CD1c-positive myeloid dendritic cell (primary cell): ENCODE results near the gene BST1.
"Not testable (repeated sequence)": the region's sequence is repeated elsewhere in the genome, so short reads cannot be mapped to it uniquely, and the experiment has no call there.

ENCODE experiments used
- DNase-seq: peaks from one replicate; pipeline ENCODE4 v3.0.0-alpha.2; 2016; ENCODE audit errors: extremely low spot score

The BST1 gene

DNA sequence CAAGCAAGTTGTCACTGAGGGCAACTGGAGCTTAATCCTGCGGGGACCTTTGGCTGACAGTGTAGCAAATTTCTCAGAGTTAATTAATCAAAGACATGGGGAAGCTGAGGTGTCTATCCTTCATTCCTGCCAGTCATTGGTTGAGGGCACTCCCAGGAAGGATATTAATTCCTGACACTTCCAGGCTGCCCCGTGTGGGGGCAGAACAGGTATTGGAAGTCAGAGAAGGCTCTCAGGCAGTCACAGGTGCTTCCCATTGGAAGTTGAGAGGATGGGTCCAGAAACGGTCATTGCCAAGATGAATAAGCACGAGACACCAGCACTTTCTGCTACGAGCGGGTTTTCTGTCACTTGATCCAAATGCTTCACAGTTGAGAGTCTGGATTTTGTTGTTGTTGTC, 46.1 kb downstream of the BST1 start:
- no peak for DNase-seq

DNA sequence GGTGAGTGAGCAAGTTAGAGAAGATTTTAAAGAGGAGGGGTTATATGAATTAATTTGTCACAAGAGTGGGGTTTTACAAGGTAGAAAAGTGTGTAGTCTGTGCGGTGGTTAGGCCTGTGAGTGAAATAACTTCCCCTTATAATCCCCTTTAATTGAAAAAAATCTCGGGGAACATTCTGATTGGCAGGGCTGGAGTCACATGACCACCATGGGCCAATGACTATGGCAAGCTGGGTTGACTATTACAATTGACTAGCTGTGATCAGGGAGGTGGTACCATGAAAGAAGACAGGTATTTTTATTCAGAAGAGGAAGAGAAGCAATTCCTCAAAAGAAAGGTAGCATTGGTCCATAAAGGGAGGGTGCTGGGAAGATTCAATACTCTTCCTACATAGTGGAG, 48.3 kb downstream of the BST1 start:
- DNase-seq: no peak

- DNase-seq: no peak
These were observed 50.2 kb downstream of the BST1 start for GRCh38 chr4:15753081-15753480.

GRCh38 chr4:15753786-15754185, 50.9 kb downstream of the BST1 start:
- no peak for DNase-seq

GRCh38 chr4:15754323-15754722, 51.5 kb downstream of the BST1 start:
- DNase-seq: peak; percentile 19

DNA sequence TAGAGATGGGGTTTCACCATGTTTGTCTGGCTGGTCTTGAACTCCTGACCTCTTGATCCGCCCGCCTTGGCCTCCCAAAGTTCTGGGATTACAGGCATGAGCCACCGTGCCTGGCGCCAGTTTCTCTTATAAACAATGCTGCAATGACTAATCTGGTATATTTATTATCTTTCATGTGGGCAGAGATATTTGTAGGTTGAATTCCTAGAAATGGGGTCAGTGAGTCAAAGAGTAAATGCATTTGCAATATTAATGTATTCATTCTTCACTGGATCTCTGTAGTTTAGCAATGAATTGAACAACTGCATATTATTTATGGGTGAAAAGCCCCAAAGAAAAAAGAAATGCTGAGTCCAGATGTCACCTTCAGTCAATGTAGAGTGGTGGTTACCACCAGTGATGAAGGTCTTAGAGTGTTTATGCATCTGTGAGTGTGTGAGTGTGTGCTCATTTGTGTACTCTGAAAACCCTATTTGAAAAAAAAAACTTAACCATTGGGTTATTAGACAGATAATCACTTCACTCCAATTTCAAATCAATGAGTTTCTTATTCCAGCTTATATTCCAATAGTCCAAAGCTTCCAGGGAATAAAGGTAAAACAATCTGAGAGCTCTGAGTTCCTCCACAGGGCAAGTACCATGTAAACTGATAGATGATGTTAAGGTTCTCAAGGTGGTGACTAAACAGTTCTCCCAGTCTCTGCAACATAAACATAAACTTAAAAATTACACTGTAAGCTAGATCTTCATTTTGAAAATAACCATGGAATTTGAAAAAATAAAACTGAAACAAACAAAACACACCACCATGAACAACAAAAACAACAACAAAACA, 52.7 kb downstream of the BST1 start:
- no peak for DNase-seq

DNA sequence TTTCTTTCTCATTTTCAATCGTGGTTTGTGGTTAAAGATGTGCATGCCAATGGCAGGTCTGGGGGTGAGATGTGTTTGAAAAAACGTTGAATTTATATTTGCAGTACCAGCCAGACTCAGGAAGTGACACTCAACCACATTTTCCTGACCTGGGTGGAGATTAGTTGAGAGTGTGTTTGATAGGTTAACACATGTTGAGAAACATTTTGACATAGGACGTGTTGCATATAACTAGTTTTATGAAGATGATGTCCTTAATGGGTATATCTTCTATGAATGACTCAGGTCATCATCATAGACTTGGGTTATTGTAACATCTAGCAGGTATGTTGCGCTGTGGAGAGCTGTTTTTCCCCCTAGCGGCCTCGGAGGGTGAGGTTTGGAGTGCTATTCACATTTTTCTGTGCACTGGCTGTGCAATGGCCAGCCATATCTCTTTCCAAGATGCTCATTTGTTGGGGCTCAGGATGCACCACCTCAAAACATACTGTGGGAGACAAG, 53.5 kb downstream of the BST1 start:
- peak; percentile 51 for DNase-seq

DNA sequence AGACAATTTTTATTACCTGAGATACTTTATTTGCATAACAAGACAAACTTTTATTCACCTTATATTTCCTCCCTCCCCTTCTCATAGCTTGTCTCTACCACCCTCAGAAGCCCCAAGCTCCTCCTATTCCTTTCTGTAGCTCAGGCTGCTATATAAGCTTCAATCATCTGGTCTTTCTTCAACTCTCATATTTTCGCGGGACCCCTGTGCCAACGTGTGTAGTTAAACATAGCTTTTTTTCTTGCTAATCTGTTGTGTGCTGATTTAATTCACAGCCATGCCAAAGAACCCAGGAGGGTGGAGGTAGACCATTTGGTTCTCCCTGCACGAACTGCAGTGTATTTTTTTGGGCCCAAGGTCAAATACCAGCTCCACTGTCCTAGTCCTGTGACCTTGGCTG, 54.2 kb downstream of the BST1 start:
- DNase-seq: no peak

GRCh38 chr4:15758294-15758693, 55.4 kb downstream of the BST1 start:
- no peak for DNase-seq

DNA sequence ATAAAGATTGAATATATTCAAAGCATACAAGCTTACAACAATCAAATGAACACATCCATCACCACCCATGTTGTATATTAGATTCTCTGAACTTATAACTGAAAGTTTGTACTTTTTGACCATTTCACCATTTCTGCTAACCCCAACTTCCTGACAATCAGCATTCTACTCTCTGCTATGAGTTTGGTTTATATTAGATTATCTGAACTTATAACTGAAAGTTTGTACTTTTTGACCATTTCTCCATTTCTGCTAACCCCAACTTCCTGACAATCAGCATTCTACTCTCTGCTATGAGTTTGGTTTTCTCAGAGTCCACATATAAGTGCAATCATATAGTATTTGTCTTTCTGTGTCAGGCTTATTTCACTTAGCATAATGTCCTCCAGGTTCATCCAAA, 59.6 kb downstream of the BST1 start:
- DNase-seq: not testable (repeated sequence)

GRCh38 chr4:15765391-15765790, 62.5 kb downstream of the BST1 start:
- no peak for DNase-seq

DNA sequence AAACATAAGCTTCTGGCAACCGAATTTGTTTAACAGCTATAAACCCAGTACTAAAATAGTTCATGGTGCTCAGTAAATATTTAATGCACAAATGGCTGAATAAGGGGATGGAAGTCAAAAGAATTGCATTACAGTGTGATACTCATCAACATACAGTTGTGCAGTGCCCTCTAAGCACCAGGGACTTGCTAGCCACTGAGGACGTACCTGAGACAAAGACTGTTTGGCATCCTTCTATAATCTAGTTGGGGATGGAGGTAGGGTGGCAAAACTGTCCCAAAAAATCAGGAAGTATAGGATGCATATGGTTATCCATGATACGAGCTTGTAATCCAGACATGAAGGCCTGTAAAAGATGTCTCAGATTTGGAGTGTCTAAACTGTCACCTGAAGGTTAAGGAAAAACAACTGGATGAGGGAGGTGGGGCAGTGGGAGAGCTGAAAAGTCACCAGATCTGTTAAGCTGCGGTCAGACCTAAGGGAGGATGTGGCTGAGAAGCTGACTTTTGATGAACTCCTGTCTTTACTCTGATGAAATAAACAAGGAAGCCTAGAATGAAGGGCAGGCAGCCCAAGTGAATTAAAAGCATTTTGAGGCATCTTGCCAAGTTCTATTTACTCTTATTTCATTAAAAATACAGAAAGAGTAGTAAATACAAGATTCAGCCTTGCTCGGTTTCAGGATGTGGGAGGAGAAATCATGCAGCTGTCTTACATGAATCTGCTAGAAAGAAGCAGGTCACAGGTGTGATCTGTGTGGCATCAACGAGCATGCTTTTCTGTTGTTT, 63.2 kb downstream of the BST1 start:
- DNase-seq: peak; percentile 22

DNA sequence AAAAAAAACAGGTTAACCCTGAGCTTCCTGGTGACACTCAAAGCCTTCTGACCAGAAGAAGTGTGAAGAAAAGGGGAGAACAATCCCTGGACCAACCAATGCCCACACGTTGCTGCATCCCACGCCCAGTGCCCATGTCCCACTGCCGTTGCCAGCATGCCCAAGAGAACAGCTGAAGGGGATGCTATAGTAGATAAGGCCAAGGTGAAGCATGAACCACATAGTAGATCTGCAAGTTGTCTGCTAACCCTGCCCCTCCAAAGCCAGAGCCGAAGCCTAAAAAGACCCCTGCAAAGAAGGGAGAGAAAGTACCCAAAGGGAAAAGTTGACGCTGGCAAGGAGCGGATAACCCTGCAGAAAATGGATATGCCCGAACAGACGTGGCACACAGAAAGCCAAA, 64.0 kb downstream of the BST1 start:
- no peak for DNase-seq

GRCh38 chr4:15769202-15769601, 66.3 kb downstream of the BST1 start:
- DNase-seq: no peak

DNA sequence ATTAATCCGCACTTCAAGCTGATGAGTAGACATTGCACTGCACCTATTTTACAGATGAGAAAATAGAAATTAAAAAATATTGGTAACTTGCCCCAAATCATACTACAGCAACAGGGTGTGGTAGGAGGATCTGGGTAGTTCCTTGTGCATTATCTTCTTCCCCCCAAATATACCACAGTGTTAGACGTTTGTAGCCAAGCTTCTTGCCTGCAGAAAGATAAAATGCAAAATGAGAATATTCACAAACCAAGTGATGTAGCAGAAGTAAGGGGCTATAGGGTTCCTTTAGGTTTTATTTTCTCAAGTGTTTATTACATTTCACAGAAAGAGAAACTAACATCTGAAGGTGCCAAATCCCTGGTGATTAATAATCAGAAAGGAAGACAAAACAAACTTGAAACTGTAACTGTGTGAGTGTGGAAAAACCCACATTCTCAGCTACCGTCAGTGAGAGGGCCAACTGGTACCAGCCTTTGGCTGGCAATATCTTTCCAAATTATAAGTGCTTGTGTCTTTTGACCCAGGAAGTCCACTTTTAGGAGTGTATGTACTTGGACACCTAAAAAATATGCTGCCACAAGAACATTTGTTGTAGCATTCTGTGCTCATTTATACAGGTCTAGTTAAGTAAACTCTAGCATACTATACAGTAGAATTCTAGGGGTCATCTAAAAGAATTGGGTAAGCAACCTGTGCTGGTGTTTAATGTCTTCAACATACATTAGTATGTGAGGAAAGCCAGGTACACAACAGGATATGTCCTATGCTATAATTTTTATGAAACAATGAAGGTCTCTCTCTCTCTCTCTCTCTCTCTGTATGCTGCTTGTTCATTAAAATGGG, 68.6 kb downstream of the BST1 start:
- no peak for DNase-seq

DNA sequence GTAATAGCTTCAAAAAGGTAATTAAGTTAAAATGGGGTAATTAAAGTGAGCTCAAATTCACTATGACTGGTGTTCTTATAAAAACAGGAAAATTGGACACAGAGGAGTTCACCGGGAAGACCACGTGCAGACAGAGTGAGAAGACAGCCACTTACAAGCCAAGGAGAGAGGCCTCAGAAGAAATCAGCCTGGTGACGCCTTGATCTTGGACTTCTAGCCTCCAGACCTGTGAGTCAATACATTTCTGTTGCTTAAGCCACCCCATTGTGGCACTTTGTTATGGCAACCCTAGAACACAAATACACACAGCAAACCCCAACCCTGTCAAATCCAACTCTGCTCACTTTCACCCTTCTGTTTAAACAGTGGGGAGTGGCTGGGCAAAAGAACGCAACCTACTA, 71.2 kb downstream of the BST1 start:
- DNase-seq: peak; percentile 8

DNA sequence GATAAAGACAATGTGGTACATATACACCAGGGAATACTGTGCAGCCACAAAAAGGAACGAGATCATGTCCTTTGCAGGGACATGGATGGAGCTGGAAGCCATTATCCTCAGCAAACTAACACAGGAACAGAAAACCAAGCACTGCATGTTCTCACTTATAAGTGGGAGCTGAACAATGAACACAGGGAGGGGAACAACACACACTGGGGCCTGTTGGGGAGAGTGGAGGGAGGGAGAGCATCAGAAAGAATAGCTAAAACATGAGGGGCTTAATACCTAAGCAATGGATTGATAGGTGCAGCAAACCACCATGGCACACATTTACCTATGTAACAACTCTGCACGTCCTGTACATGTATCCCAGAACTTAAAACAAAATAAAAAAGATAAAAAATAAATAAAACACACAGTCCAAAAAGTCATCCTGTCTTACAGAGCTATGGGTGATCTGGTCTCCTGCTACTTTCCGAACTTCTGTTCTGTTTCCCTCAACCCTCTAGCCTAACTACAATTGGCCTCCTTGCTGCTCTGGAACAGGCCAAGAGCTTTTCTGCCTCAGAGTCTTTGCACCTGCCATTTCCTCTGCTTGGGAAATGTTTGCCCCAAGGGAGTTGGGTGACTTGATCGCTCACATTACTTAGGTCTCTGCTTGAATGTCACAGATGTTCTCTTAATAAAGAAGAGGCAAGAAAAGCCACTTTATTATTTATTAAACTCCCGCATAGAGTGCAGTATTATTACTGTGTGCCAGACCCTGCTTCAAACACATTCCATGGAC, 74.2 kb downstream of the BST1 start:
- DNase-seq: no peak

DNA sequence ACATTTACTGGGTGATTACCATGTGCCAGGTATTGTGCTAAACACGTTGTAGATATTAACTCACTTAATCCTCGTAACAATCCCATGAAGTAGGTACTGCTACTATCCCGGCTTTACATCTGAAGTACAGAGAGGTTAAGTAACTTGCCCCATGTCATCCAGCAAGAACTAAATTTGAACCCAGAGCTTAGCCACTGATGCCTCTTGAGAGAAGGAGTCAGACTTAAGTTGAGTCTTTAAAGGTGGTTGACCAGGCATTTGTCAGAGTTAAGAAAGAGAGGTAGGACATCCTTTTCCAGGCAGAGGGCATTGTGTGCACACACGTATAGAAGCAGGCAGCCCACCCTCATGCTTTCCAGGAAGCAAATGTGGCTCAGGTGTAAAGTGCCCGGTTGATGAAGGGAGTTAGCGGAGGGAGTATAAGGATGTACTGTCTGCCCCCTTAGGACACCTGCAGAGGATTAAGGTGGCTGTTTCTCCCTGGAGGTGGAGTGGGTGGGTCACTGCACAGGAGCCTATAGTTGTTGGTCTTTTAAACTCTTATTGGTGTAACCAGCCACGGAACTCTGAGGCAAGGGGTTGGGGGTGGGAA, 74.9 kb downstream of the BST1 start:
- no peak for DNase-seq

GRCh38 chr4:15778289-15779241, 75.7 kb downstream of the BST1 start, which contains the start of gene CD38:
CD38 (plus strand) TSS chr4:15778328; CDS start chr4:15778415, 87 bp downstream.
- peak; percentile 36 for DNase-seq

GRCh38 chr4:15779306-15779705, 76.4 kb downstream of the BST1 start:
- peak; percentile 35 for DNase-seq
